GM19397 (cell line): ENCODE data around the gene AGO4.

Experiments
- ATAC-seq: cut with Tn5 transposase; IDR thresholded peaks from one replicate; pipeline ENCODE4 v1.9.1; 2021; ENCODE audit warnings: mild to moderate bottlenecking, moderate library complexity; ENCODE audit not compliant: unreplicated experiment

AGO4 gene

GRCh38 chr1:35893051-35893879 lies 85.4 kb downstream of the AGO4 start:
- ATAC-seq: no peak

DNA sequence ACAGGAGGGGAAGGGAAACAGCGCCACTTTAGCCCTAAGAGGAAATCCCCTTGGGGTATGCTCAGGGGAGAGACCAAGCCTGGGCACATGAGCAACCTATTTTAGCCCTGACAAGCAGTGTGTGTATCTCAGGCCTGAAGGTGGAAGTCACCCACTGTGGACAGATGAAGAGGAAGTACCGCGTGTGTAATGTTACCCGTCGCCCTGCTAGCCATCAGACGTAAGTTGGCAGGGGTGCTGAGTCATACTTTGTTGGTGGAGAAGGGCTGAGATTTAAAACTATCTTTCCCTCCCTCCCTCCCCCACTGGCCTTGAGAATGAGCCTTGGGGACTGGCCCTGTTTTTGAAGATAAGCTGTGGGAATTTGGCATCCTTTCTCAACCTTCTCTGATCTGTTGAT lies 86.4 kb downstream of the AGO4 start:
- no peak for ATAC-seq

- ATAC-seq: no peak
These were observed 86.8 kb downstream of the AGO4 start for GRCh38 chr1:35894656-35895055.

DNA sequence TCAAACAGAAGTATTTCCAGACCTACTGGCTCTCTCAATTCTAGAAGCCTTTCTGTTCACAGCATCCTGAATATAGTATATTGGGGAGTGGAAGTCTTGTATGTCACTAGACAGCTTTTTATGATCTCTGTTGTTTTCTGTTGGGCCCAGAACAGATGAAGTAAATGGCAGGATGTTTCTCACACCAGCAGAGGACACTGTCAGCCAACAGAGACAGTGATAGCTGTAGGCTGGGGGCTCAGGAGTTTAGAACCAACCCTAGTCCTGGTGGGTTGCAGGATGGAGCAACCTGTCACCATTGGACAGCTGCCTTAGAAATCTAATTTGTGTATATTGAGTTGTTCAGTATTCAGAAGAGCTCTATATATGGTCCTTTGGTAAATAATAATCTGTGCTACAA lies 92.1 kb downstream of the AGO4 start:
- ATAC-seq: no peak

DNA sequence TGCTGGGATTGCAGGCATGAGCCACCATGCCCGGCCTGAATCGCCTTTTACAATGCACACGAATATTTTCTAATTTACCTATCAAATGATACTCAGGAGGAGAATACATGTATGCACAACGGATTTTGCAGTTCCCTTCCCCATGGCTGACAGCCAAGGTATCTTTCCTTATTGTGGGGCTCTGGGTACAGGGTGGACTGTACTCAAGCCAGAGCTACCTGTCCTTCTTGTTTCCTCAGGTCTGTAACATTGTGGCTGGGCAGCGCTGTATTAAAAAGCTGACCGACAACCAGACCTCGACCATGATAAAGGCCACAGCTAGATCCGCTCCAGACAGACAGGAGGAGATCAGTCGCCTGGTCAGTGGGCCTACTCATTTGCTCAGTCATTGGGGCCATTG lies 93.4 kb downstream of the AGO4 start:
- ATAC-seq: no peak

GRCh38 chr1:35902671-35903070 lies 94.9 kb downstream of the AGO4 start:
- ATAC-seq: no peak
